Bone marrow (tissue), 2 donors: ENCODE results near the gene R3HDM4.
"Not testable (repeated sequence)": the region's sequence is repeated elsewhere in the genome, so short reads cannot be mapped to it uniquely, and the experiment has no call there.

Experiments
- DNase-seq, 2 donors: peaks; one replicate each; lab custom pipeline; 2025; lab: John Stamatoyannopoulos, UW

R3HDM4 gene

GRCh38 chr19:855566-856120 lies 57.4 kb downstream of the R3HDM4 start:
- DNase-seq = no peak

GRCh38 chr19:855142-855541 lies 57.9 kb downstream of the R3HDM4 start:
- DNase-seq = no peak

GRCh38 chr19:854549-854948 lies 58.5 kb downstream of the R3HDM4 start:
- no peak for DNase-seq

- not testable (repeated sequence) for DNase-seq
Observed at GRCh38 chr19:853614-854220, 59.3 kb downstream of the R3HDM4 start.

- DNase-seq = no peak
Observed at GRCh38 chr19:853014-853585, 59.9 kb downstream of the R3HDM4 start.

- peak in 1 of 2 donors; percentile 15 for DNase-seq
Observed at GRCh38 chr19:852136-853013, 60.6 kb downstream of the R3HDM4 start, which contains the start of gene ELANE. ELANE (plus strand) TSS chr19:852303; CDS start chr19:852329, 26 bp downstream.

- DNase-seq = no peak
Observed at GRCh38 chr19:850979-851335, 62.1 kb downstream of the R3HDM4 start.

GRCh38 chr19:850221-850978 lies 62.6 kb downstream of the R3HDM4 start:
- peak in 1 of 2 donors; percentile 33 for DNase-seq

GRCh38 chr19:849195-849594 lies 63.8 kb downstream of the R3HDM4 start:
- not testable (repeated sequence) for DNase-seq

- no peak for DNase-seq
Observed at GRCh38 chr19:848386-848921, 64.6 kb downstream of the R3HDM4 start.
